Cerebellar nuclear complex (tissue), 1 donor: Measurements from ENCODE around the gene B4GALNT4.
"Not testable (repeated sequence)": the region's sequence is repeated elsewhere in the genome, so short reads cannot be mapped to it uniquely, and the experiment has no call there.

Experiments
- DNase-seq, 2 experiments: peaks; one replicate each; lab custom pipeline; 2025; lab: John Stamatoyannopoulos, UW

Gene B4GALNT4

DNA sequence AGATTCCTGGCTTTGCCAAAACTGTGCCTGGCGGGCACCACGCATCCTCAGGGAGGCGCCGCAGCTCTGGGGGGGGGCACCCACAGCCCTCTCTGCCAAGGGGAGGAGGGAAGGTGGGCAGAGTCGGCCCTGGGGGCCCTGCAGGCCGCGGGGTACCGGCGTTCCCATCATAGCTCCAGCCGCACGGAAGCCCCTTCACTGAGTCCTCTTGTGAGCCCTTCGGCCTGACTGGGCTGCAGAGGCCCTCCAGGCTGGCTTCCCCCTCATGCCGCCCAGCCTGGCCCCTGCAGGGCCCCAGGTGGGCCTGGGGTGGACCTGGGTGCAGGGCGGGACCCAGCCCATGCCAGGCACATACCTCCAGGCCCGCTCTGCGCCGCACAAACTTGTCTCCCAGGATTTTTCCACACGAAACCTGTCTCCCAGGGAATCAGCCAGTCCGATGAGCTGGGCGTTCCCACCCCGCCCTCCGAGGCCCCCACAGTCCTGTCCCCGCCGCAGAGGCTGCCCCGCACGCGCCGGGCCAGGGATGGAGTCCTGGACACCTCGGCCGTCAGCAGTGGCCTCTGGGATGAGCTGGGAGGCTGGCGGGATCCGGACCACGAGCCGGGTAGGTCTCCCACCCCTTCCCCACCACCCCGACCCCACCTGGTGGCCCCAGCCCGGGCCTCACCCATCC is 22.9 kb downstream of the B4GALNT4 start:
- no peak for DNase-seq

DNA sequence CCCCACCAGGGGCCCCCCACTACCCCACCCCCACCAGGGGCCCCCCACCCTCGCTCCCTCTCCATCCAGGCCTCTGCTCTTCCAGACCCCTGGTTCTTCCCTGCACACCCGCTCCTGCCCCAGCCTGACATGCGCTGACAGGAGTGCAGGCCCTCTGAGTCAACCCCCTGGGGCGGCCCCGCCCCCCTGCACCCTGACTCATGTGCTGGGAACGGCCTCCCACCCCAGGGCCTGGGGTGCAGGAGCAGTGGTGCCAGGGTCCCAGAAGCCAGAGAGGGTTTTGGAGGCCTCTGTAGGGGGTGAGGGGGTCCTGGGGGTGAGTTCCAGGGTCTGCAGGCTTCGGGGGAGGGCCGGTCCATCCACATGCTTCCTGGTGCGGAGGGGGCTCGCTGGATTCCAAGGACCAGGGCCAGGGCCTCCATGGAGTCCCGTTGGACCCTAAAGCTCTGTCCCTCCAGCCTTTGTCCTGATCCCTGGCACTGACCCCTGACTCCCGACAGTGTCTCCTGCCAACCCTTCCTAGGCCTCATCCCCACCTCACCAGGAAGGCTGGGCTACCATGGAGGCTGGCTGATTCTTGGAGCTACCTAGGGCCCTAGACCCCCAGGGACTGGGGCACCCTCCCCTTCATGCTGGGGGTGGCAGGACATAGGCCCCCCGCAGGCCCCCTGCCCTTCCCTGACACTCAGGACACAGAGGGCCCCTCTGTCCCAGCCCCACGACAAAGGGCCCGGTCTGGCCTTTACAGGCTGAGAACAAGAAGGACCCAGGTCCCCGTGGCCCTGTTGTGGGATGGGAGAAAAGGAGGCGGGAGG is 24.1 kb downstream of the B4GALNT4 start:
- no peak for DNase-seq

DNA sequence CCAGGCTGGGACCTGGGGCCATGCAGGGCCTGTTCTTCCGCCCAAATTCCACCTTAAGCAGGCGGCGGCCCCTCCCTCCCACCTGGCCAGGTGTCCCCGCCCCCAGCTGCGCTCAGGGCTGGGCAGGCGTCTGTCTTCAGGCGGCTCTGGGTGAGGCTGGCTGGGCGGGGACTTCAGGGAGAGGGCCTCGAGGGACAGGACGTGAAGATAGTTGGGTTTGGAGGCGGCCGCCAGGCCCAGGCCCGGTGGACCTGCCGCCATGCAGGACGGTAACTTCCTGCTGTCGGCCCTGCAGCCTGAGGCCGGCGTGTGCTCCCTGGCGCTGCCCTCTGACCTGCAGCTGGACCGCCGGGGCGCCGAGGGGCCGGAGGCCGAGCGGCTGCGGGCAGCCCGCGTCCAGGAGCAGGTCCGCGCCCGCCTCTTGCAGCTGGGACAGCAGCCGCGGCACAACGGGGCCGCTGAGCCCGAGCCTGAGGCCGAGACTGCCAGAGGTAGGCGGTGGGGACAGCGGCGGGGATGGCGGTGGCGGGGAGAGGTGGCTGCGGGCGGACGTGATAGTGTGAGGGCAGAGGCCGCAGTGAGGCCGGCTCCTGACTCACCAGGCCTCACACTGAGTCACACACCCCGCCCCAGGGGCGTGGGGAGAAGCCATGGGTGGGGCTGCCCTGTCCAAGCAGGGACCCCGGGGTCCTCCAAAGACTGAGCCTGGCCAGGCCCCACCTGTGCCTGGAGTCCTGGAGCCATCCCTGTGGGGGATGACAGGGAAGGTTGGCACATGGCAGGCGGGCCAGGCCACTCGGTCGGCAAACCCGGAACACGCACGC is 24.9 kb downstream of the B4GALNT4 start, which contains the start of gene PKP3:
TSS of gene PKP3 (plus strand) at position 176 of the 824 bp plus-strand sequence. CDS start at position 260, 84 bp downstream.
- DNase-seq = no peak

DNA sequence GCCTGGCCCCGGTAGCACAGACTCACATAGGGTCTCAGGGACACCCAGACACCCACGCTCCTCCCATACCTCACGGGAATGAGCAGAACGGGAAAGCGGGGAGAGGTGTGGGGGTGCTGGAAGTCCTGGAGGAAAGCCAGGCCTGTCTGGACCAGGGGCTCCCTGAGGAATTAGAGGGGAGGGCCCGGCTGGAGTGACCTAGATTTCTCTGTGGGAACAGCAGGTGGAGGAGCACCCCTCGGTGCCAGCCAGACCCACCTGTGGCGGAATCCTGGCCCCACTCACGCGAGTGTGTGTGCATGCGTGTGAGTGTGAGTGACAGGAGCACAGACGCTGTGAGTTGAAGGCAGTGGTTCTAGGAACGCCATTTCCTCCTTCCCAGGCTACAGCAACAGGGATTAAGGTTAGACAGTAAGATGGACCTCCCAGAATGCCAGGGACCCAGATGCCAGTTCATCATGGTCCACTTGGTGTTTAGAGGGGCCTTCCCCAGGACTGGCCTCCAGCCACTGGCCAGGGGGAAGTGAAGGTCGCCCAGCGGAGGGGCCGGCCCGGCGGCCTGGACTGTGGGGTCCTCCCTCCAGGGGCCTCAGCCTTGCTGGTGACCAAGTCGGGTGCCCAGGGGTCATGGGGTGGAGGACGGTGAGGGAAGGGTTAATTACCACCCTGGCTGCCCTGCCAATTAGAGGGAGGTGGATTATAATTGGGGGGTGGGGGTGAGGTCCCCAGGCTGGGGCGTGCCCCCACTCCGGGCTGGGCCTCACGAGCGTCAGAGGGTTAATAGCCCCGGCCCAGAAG is 25.8 kb downstream of the B4GALNT4 start:
- DNase-seq = no peak

DNA sequence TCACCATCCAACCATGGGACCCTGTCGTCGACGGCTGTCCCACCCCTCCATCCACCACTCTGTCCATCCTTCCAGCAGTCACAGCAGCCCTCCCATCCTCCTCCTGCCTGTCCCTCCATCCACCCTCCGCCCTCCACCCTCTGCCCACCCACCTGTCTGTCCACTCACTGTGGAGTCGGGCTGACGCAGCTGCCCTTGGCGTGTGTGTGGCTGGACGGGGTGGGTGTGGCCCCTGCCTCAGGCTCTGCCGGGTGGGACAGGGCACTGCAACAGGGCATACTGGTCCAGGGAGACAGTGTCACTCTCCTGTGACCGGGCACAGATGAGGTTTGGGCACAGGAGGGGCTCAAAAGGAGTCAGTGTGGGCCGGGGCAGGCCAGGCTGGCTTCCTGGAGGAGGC is 26.6 kb downstream of the B4GALNT4 start:
- DNase-seq = no peak

DNA sequence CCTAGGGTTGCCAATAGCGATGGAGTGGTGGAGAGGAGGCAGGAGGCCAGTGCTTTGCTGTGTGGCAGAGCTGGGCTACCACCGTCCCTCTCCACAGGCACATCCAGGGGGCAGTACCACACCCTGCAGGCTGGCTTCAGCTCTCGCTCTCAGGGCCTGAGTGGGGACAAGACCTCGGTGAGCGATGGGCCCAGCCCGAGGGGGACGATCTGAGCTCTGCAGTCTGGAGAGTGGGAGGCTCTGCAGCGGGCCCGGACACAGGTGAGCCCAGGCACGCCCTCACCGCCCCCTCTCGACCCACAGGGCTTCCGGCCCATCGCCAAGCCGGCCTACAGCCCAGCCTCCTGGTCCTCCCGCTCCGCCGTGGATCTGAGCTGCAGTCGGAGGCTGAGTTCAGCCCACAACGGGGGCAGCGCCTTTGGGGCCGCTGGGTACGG is 27.2 kb downstream of the B4GALNT4 start:
- DNase-seq = no peak

DNA sequence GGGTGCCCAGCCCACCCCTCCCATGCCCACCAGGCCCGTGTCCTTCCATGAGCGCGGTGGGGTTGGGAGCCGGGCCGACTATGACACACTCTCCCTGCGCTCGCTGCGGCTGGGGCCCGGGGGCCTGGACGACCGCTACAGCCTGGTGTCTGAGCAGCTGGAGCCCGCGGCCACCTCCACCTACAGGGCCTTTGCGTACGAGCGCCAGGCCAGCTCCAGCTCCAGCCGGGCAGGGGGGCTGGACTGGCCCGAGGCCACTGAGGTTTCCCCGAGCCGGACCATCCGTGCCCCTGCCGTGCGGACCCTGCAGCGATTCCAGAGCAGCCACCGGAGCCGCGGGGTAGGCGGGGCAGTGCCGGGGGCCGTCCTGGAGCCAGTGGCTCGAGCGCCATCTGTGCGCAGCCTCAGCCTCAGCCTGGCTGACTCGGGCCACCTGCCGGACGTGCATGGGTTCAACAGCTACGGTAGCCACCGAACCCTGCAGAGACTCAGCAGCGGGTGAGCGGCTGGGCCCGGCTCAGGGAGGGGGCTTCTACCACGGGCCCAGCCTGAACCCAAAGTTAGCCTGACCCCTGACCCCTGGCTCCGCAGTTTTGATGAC is 27.7 kb downstream of the B4GALNT4 start:
- no peak for DNase-seq

DNA sequence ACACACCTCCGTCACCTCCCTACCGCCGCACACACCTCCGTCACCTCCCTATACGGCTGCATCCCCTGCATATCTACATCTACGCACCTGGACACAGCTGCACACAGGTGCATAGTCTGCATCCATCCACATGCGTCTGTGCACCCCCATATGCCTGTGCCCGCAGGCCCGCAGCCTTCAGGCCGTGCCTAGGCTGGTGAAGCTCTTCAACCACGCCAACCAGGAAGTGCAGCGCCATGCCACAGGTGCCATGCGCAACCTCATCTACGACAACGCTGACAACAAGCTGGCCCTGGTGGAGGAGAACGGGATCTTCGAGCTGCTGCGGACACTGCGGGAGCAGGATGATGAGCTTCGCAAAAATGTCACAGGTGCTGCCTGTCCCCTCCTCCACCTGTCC is 29.5 kb downstream of the B4GALNT4 start:
- DNase-seq = no peak

DNA sequence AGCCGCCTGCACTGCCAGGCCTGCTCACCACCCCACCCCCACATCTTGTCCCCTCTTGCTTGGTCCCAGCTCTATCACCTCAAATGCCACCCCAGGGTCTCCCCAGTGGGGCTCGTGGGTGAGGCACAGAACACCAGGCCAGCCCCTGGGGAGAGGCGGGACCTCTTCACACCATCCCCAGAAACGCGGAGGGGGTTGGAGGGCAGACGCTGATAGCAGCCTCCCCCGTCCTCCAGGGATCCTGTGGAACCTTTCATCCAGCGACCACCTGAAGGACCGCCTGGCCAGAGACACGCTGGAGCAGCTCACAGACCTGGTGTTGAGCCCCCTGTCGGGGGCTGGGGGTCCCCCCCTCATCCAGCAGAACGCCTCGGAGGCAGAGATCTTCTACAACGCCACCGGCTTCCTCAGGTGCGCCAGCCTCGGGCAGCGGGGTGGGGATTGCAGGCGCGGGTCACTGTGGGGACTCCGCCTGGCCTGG is 30.5 kb downstream of the B4GALNT4 start:
- DNase-seq = no peak

DNA sequence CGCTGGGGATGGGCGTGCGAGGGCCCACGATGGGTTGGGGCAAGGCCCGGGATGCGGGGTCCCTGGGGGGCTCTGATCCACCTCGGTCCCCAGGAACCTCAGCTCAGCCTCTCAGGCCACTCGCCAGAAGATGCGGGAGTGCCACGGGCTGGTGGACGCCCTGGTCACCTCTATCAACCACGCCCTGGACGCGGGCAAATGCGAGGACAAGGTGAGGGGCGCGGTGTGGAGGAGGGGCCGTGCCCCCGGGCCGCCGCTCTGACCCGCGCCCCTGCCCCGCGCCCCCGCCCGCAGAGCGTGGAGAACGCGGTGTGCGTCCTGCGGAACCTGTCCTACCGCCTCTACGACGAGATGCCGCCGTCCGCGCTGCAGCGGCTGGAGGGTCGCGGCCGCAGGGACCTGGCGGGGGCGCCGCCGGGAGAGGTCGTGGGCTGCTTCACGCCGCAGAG is 31.0 kb downstream of the B4GALNT4 start:
- no peak for DNase-seq

DNA sequence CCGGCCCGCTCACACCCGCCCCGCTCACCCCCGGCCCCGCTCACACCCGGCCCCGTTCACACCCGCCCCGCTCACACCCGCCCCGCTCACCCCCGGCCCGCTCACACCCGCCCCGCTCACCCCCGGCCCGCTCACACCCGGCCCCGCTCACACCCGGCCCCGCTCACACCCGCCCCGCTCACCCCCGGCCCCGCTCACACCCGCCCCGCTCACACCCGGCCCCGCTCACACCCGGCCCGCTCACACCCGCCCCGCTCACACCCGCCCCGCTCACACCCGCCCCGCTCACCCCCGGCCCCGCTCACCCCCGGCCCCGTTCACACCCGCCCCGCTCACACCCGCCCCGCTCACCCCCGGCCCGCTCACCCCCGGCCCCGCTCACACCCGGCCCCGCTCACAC is 31.9 kb downstream of the B4GALNT4 start:
- not testable (repeated sequence) for DNase-seq

DNA sequence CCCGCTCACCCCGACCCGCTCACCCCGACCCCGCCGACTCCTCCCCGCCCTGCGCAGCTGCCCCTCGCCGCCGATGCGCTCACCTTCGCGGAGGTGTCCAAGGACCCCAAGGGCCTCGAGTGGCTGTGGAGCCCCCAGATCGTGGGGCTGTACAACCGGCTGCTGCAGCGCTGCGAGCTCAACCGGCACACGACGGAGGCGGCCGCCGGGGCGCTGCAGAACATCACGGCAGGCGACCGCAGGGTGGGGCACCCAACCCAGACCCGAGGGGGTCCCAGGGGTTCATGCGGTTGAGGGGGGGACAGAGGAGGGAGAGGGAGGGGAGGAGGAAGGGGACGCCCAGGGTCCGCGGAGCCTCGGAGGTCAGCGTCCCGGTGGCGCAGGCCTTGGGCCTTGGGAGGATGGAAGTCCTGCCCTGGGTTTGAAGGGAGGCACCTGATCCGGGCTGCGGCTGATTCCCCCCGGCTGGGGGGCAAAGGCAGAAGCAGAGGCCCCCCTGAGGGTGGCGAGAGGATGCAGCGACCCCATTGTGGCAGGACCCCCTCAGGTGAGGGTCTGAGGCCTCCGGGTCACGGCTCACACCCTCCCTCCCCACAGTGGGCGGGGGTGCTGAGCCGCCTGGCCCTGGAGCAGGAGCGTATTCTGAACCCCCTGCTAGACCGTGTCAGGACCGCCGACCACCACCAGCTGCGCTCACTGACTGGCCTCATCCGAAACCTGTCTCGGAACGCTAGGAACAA is 33.9 kb downstream of the B4GALNT4 start:
- no peak for DNase-seq

DNA sequence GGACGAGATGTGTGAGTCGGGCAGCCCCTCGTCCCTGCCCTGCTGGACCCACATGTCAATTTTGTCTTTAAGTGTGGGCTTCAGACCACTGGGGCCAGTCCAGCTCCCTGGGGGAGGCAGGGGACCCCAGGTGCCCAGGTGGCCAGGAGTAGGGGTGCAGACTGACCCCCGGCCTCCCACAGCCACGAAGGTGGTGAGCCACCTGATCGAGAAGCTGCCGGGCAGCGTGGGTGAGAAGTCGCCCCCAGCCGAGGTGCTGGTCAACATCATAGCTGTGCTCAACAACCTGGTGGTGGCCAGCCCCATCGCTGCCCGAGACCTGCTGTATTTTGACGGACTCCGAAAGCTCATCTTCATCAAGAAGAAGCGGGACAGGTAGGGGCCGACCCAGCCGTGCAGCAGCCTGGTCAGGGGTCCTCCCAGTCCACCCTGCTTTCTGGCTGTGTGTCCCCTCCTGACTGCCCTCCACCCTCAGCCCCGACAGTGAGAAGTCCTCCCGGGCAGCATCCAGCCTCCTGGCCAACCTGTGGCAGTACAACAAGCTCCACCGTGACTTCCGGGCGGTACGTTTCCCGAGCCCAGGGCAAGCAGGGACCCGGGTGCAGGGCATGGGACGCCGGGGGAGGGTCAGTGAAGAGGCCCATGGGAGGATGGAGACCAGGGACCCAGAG is 34.6 kb downstream of the B4GALNT4 start:
- no peak for DNase-seq

DNA sequence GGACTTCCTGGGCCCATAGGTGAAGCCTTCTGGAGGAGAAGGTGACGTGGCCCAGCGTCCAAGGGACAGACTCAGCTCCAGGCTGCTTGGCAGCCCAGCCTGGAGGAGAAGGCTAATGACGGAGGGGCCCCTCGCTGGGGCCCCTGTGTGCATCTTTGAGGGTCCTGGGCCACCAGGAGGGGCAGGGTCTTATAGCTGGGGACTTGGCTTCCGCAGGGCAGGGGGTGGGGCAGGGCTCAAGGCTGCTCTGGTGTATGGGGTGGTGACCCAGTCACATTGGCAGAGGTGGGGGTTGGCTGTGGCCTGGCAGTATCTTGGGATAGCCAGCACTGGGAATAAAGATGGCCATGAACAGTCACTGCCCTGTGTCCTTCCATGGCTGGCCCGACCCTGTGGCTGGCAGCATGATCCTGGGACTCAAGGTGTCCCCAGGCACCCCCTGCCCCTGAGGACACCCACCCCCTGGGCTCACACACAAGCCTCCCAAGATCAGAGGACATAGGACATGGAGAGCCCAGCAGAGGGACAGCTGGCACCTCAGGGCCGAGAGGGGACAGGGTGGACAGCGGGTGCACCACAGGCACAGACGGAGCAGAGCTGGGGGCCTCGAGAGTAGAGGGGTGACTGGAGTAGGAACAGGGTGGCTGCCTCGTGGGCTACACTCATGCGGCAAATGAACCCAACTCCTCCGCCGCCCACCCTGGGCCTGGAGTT is 35.4 kb downstream of the B4GALNT4 start:
- no peak for DNase-seq

DNA sequence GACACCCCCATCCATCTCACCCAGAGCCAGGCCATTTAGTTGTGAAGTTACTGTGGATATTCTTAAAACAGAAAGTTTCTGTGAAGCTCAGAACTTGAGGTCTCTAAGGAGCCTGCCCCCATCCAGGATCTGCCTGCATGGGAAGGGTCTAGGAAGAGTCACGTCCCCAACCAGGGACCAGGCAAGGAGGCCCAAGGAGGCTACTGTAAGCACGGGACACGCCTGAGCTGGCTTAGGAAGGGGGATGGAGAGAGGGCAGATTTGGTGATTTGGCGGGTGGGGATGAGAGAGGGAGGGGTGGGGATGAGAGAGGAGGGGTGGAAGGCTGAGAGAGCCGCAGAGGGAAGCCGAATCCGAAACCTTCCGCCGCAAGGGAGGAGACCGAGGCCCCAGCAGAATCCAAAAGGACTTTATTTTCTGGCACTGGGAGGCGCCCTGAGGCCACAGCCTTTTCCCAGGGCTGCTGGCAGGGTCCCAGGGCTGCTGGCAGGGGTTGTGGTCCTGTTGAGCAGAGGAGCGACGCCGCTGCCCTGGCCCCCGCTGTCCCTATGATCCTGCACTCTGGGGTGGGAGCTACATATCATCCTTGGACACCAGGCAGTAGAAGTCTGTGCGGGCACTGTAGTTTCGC is 36.1 kb downstream of the B4GALNT4 start:
- DNase-seq = no peak

DNA sequence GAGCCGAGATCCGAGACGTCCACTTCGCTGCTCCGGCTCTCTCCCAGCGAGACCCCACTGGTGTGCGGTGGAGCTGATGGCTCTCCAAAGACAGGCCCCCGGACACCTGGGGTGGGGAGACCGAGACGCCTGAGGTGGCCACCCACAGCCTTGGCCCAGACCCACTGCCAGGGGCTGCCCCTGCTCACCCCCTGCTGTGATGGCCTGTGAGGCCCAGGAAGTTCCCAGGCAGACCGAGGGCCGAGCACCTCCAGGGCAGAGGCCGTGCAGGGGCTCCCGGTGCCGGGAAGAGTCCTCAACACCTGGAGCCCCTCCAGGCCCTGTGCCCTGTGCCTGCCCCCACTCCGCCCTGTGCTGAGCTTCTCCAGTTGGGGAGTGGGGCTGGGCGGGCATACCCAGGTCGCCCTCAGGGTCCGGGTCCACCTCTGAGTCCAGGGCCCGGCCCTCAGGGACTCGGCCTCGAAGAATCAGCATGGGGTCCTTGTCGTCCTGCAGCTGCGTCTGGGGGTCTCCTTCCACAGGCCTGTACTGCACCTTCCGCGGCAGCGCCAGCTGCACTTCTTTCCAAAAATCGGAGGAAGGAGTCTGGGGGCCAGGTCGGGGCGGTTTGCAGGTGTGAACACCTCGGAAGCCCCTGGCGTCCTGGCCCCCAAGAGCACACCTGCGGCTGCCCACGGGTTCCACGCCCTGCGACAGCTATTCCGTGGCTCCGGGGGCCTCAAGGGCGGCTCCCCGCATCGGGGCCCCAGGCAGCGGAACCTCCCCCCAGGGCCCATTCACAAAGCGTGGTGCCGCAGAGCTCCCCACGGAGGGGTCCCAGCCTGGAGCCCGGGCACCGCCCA is 36.9 kb downstream of the B4GALNT4 start:
- DNase-seq = no peak

DNA sequence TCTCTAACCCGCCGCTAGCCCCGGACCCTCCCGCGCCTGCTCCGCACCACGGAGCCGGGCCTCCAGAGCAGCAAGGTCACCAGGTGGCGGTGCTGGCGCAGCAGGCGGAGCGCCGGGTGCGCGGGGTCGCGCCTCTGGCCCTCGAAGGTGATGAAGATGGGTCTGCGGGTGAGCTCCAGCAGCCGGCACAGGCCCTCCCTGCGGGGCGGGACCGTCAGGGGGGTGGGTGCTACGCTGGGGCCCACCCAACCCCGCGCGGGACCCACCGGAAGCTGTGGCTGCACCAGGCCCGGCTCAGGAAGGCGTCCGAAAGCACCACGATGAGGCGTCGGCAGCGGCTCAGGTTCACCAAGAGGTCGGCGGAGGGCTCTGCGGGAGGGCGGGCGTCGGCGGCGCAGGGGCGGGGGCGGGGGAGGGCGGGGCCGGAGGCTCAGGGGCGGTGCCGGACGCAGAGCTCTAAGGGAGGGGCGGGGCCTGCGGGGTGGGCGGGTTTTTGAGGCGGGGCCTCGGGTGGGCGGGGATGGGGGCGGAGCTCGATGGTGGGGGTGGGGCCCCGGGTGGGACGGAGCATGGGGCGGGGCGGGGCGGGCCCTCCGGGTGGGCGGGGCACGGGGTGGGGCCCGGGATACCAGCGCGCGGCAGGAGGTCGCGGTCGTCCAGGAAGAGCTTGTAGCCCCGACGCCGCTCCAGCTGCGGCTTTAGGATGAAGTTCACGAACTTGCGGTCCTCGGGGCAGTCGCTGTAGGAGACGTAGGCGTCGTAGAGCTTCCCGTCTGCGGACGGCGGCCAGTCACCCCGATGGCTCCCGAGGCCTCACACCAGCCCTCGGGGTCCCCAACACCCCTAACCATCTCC is 37.7 kb downstream of the B4GALNT4 start:
- no peak for DNase-seq
